HCT116 (cell line): ENCODE data around the gene GAL3ST2. TPM values are rescaled to one million over a fixed set of nuclear protein-coding genes. Genes with fewer than 3 reads are reported as not detected.

Experiments used
- ATAC-seq: fragments of 200-7000 bp; cut with Tn5 transposase; 2 replicates; pipeline ENCODE4 v1.9.1; 2020; ENCODE audit warnings: mild to moderate bottlenecking, moderate library complexity
- BruUV-seq: library from RNA; stranded (reverse); fragments of 400-500 nt; replicated peaks from 2 replicates; lab custom pipeline; 2021; lab: Mats Ljungman, UMichigan
- CTCF ChIA-PET: fragments of 300-600 bp; sonication (Branson Sonifier 250); formaldehyde crosslinking; loops from one replicate; lab custom pipeline; 2021; ENCODE audit warnings: antibody characterized with exemption; lab: Charles Lee
- POLR2A ChIA-PET: fragments of 300-600, 350-600 bp; sonication (Branson Sonifier 250); formaldehyde crosslinking; loops from one replicate; lab custom pipeline; 2021; ENCODE audit warnings: antibody characterized with exemption; lab: Charles Lee
- RAD21 ChIA-PET, 2 experiments: fragments of 300-600 bp; sonication (Branson Sonifier 250); formaldehyde crosslinking; loops; one replicate each; lab custom pipeline; 2023; ENCODE audit warnings: low total read pairs in 2 of 2; ENCODE audit not compliant: uncharacterized antibody in 2 of 2, unreplicated experiment in 2 of 2, low non-redundant PET in 1 of 2; lab: Charles Lee
- DNase-seq: peaks from one replicate; pipeline ENCODE4 v3.0.0-alpha.2; 2010; ENCODE audit warnings: low read depth, low spot score
- H2AFZ ChIP-seq: fragments of 200-600 bp; shearing (Covaris generic), sonication (generic); 2 replicates; pipeline ENCODE4 v1.6.1; 2017; ENCODE audit warnings: low read depth, mixed run types, mixed read lengths, antibody characterized with exemption, low read length; ENCODE audit not compliant: poor library complexity, severe bottlenecking
- H3K27ac ChIP-seq: 2 replicates; pipeline ENCODE4 v1.5.1; 2012; ENCODE audit warnings: low read depth, low read length
- H3K27me3 ChIP-seq: fragments of 200-600 bp; sonication (generic); 2 replicates; pipeline ENCODE4 v1.6.1; 2016; ENCODE audit warnings: mixed run types, low read length, mixed read lengths; ENCODE audit not compliant: insufficient read depth
- H3K36me3 ChIP-seq, 2 experiments: fragments of 200-500 bp in 1 of 2; fragments of 200-600 bp in 1 of 2; sonication (Bioruptor generic) in 1 of 2; sonication (generic) in 1 of 2; 2 replicates each; pipeline versions ENCODE4 v1.5.1 to v1.6.1; 2014 to 2016; ENCODE audit warnings: low read length in 2 of 2, inconsistent platforms in 1 of 2, mixed read lengths in 1 of 2, mixed run types in 1 of 2; ENCODE audit not compliant: insufficient read depth in 2 of 2, control insufficient read depth in 1 of 2
- H3K4me1 ChIP-seq, 2 experiments: fragments of 200-600 bp in 1 of 2; sonication (generic) in 1 of 2; 2 replicates each; pipeline versions ENCODE4 v1.5.1 to v1.6.1; 2012 to 2017; ENCODE audit warnings: low read length in 2 of 2, inconsistent platforms in 1 of 2, mild to moderate bottlenecking in 1 of 2, mixed read lengths in 1 of 2, mixed run types in 1 of 2, moderate library complexity in 1 of 2; ENCODE audit not compliant: insufficient read depth in 2 of 2, control insufficient read depth in 1 of 2
- H3K4me2 ChIP-seq: fragments of 200-600 bp; sonication (generic); 2 replicates; pipeline ENCODE4 v1.6.1; 2017; ENCODE audit warnings: mixed run types, low read length, mixed read lengths
- H3K4me3 ChIP-seq, 2 experiments: fragments of 200-600 bp in 1 of 2; sonication (generic) in 1 of 2; replicated peaks in 1 of 2; 2 replicates each; pipeline ENCODE4 v1.5.1; 2011 to 2016; ENCODE audit warnings: low read length in 2 of 2, control low read depth in 1 of 2, low read depth in 1 of 2, mild to moderate bottlenecking in 1 of 2, mixed read lengths in 1 of 2, mixed run types in 1 of 2
- H3K79me2 ChIP-seq: fragments of 200-600 bp; sonication (generic); 2 replicates; pipeline ENCODE4 v1.6.1; 2017; ENCODE audit warnings: mild to moderate bottlenecking, mixed run types, low read length, moderate library complexity, mixed read lengths; ENCODE audit not compliant: insufficient read depth
- H3K9ac ChIP-seq: fragments of 200-600 bp; sonication (generic); 2 replicates; pipeline ENCODE4 v1.6.1; 2016; ENCODE audit warnings: low read length, mixed read lengths
- H3K9me2 ChIP-seq: fragments of 200-600 bp; sonication (generic), shearing (Covaris generic); 2 replicates; pipeline ENCODE4 v1.6.1; 2017; ENCODE audit warnings: mixed run types, mild to moderate bottlenecking, moderate library complexity; ENCODE audit not compliant: insufficient read depth
- H3K9me3 ChIP-seq, 2 experiments: fragments of 200-500 bp in 1 of 2; fragments of 200-600 bp in 1 of 2; sonication (Bioruptor generic) in 1 of 2; sonication (generic) in 1 of 2; 2 replicates each; pipeline ENCODE4 v1.6.1; 2014 to 2017; ENCODE audit warnings: low read length in 2 of 2, mixed read lengths in 2 of 2, inconsistent platforms in 1 of 2, low read depth in 1 of 2, mild to moderate bottlenecking in 1 of 2, mixed run types in 1 of 2, moderate library complexity in 1 of 2; ENCODE audit not compliant: control insufficient read depth in 1 of 2, insufficient read depth in 1 of 2
- H4K20me1 ChIP-seq: fragments of 200-600 bp; sonication (generic), shearing (Covaris generic); 2 replicates; pipeline ENCODE4 v1.6.1; 2017; ENCODE audit warnings: mixed run types, mild to moderate bottlenecking, moderate library complexity; ENCODE audit not compliant: insufficient read depth
- CBX3 ChIP-seq: IDR thresholded peaks from 2 replicates; pipeline ENCODE4 v1.6.1; 2012; ENCODE audit warnings: low read depth
- CEBPB ChIP-seq: IDR thresholded peaks from 2 replicates; pipeline ENCODE4 v1.6.1; 2012; ENCODE audit warnings: low read depth
- ELF1 ChIP-seq: IDR thresholded peaks from 2 replicates; pipeline ENCODE4 v1.6.1; 2012; ENCODE audit warnings: low read depth, borderline replicate concordance
- EZH2 ChIP-seq: fragments of 200-600 bp; sonication (generic); IDR thresholded peaks from 2 replicates; pipeline ENCODE4 v1.6.1; 2017; ENCODE audit warnings: antibody characterized with exemption, mixed run types
- EZH2phosphoT487 ChIP-seq: fragments of 200-600 bp; IDR thresholded peaks from 2 replicates; pipeline ENCODE4 v1.6.1; 2018; ENCODE audit warnings: antibody characterized with exemption, borderline replicate concordance
- FOSL1 ChIP-seq: IDR thresholded peaks from 2 replicates; pipeline ENCODE4 v1.6.1; 2012; ENCODE audit warnings: low read depth
- JUND ChIP-seq: IDR thresholded peaks from 2 replicates; pipeline ENCODE4 v1.6.1; 2012
- RAD21 ChIP-seq: IDR thresholded peaks from 2 replicates; pipeline ENCODE4 v1.6.1; 2012; ENCODE audit warnings: low read depth, mild to moderate bottlenecking
- SP1 ChIP-seq: IDR thresholded peaks from 2 replicates; pipeline ENCODE4 v1.6.1; 2012; ENCODE audit warnings: low read depth
- SRF ChIP-seq: IDR thresholded peaks from 2 replicates; pipeline ENCODE4 v1.6.1; 2012; ENCODE audit warnings: low read depth
- TCF7L2 ChIP-seq: IDR thresholded peaks from 2 replicates; pipeline ENCODE4 v1.7.0; 2011; ENCODE audit warnings: borderline replicate concordance, inconsistent platforms; ENCODE audit not compliant: insufficient read depth, insufficient read length; ENCODE audit errors: extremely low read depth
- intact Hi-C: fragments of 100-400 bp; cut with micrococcal nuclease; formaldehyde crosslinking; loops from 2 replicates; pipeline ENCODE4 v1.10.0; 2022
- total RNA-seq: library from RNA; stranded (reverse); gene quantifications from one replicate; pipeline ENCODE4 v1.2.1, GENCODE V29; 2021; ENCODE audit not compliant: unreplicated experiment
- TF ChIP-seq, protein P1 (sequence below): IDR thresholded peaks from 2 replicates; pipeline ENCODE4 v1.6.1; 2011; ENCODE audit warnings: mild to moderate bottlenecking, low read length, moderate library complexity; ENCODE audit not compliant: insufficient replicate concordance; ENCODE audit errors: extremely low read depth
- TF ChIP-seq, protein P2 (sequence below): IDR thresholded peaks from 2 replicates; pipeline ENCODE4 v1.6.1; 2012; ENCODE audit warnings: low read depth
- TF ChIP-seq, protein P3 (sequence below): IDR thresholded peaks from 2 replicates; pipeline ENCODE4 v1.6.1; 2012
- TF ChIP-seq, protein P4 (sequence below), 3 experiments: fragments of 200-600 bp in 1 of 3; sonication (generic) in 1 of 3; IDR thresholded peaks in 2 of 3; conservative IDR thresholded peaks in 1 of 3; 2 replicates each; pipeline ENCODE4 v1.5.1; 2012 to 2017; ENCODE audit warnings: low read depth in 2 of 3, low read length in 2 of 3, antibody characterized with exemption in 1 of 3, borderline replicate concordance in 1 of 3, control low read depth in 1 of 3, mild to moderate bottlenecking in 1 of 3, mixed read lengths in 1 of 3, mixed run types in 1 of 3, moderate library complexity in 1 of 3; ENCODE audit not compliant: insufficient read depth in 1 of 3

GAL3ST2 gene
- total RNA-seq, 1 experiment from 2014 or later, result 0.44 TPM

GRCh38 chr2:241733391-241734207 is 43.0 kb upstream of the GAL3ST2 start:
- H2AFZ ChIP-seq, result no peak overlapping the region
- ChIA-PET RAD21 (interaction anchor here in 1 of 2 experiments (0.9 kb wide), 1 partner anchor 33 kb away, joined by 6 read pairs; no protein-coding TSS in a partner anchor), CTCF (interaction anchor here (1.3 kb wide), 2 partner anchors 32 to 143 kb away, joined by 4 to 5 read pairs; partner anchors contain the start of gene ING5)

More at GRCh38 chr2:241733391-241734207, 43.0 kb upstream of the GAL3ST2 start:
- H3K9me2 ChIP-seq, result no peaks in the 10 kb centered on the region
- intact Hi-C loops, result loop anchor here (2.0 to 5.0 kb wide), 4 partner anchors 33 to 186 kb away; partner anchors contain the start of gene DTYMK
- H4K20me1 ChIP-seq, result no peaks in the 10 kb centered on the region
- peak overlapping the region; percentile 88 for H3K9ac ChIP-seq
- no peak for DNase-seq
- H3K4me3 ChIP-seq, result peak overlapping the region; percentile 42 to 85
- POLR2A ChIA-PET, result interaction anchor here (0.5 to 1.7 kb wide), 2 partner anchors 24 to 31 kb away, joined by 3 to 5 read pairs; partner anchors contain the start of gene ING5
- H3K4me1 ChIP-seq, result peaks cover 13 to 22% of the 10 kb centered on the region in 2 experiments; a peak in 2 of 4 replicates
- H3K27me3 ChIP-seq, result no peaks in the 10 kb centered on the region
- peak overlapping the region; percentile 85 for H3K4me2 ChIP-seq
- TF ChIP-seq, protein P1, sequence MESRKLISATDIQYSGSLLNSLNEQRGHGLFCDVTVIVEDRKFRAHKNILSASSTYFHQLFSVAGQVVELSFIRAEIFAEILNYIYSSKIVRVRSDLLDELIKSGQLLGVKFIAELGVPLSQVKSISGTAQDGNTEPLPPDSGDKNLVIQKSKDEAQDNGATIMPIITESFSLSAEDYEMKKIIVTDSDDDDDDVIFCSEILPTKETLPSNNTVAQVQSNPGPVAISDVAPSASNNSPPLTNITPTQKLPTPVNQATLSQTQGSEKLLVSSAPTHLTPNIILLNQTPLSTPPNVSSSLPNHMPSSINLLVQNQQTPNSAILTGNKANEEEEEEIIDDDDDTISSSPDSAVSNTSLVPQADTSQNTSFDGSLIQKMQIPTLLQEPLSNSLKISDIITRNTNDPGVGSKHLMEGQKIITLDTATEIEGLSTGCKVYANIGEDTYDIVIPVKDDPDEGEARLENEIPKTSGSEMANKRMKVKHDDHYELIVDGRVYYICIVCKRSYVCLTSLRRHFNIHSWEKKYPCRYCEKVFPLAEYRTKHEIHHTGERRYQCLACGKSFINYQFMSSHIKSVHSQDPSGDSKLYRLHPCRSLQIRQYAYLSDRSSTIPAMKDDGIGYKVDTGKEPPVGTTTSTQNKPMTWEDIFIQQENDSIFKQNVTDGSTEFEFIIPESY, result no peak
- TF ChIP-seq, protein P2, sequence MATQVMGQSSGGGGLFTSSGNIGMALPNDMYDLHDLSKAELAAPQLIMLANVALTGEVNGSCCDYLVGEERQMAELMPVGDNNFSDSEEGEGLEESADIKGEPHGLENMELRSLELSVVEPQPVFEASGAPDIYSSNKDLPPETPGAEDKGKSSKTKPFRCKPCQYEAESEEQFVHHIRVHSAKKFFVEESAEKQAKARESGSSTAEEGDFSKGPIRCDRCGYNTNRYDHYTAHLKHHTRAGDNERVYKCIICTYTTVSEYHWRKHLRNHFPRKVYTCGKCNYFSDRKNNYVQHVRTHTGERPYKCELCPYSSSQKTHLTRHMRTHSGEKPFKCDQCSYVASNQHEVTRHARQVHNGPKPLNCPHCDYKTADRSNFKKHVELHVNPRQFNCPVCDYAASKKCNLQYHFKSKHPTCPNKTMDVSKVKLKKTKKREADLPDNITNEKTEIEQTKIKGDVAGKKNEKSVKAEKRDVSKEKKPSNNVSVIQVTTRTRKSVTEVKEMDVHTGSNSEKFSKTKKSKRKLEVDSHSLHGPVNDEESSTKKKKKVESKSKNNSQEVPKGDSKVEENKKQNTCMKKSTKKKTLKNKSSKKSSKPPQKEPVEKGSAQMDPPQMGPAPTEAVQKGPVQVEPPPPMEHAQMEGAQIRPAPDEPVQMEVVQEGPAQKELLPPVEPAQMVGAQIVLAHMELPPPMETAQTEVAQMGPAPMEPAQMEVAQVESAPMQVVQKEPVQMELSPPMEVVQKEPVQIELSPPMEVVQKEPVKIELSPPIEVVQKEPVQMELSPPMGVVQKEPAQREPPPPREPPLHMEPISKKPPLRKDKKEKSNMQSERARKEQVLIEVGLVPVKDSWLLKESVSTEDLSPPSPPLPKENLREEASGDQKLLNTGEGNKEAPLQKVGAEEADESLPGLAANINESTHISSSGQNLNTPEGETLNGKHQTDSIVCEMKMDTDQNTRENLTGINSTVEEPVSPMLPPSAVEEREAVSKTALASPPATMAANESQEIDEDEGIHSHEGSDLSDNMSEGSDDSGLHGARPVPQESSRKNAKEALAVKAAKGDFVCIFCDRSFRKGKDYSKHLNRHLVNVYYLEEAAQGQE, result no peak
- TF ChIP-seq JUND (no peak), SP1 (no peak), TCF7L2 (no peak), SRF (no peak), EZH2 (no peak), EZH2phosphoT487 (no peak), ELF1 (no peak), CEBPB (no peak), CBX3 (no peak), RAD21 (no peak), FOSL1 (no peak)
- TF ChIP-seq, protein P3, sequence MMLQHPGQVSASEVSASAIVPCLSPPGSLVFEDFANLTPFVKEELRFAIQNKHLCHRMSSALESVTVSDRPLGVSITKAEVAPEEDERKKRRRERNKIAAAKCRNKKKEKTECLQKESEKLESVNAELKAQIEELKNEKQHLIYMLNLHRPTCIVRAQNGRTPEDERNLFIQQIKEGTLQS, result no peak
- TF ChIP-seq, protein P4, sequence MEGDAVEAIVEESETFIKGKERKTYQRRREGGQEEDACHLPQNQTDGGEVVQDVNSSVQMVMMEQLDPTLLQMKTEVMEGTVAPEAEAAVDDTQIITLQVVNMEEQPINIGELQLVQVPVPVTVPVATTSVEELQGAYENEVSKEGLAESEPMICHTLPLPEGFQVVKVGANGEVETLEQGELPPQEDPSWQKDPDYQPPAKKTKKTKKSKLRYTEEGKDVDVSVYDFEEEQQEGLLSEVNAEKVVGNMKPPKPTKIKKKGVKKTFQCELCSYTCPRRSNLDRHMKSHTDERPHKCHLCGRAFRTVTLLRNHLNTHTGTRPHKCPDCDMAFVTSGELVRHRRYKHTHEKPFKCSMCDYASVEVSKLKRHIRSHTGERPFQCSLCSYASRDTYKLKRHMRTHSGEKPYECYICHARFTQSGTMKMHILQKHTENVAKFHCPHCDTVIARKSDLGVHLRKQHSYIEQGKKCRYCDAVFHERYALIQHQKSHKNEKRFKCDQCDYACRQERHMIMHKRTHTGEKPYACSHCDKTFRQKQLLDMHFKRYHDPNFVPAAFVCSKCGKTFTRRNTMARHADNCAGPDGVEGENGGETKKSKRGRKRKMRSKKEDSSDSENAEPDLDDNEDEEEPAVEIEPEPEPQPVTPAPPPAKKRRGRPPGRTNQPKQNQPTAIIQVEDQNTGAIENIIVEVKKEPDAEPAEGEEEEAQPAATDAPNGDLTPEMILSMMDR (IDR thresholded peaks at IDR 0.05 in 2 of 3, conservative IDR thresholded peaks at IDR 0.05 in 1 of 3; ENCODE audit: borderline replicate concordance in 1 of 3, insufficient read depth in 1 of 3, low read depth in 2 of 3, low read length in 2 of 3), result no peak
- ATAC-seq, result no peak
- BruUV-seq, result no TSS peak
- no peaks in the 10 kb centered on the region for H3K36me3 ChIP-seq
- H3K9me3 ChIP-seq, result peaks cover 0 to 3% of the 10 kb centered on the region in 2 experiments; a peak in 1 of 4 replicates
- H3K27ac ChIP-seq, result peak overlapping the region; percentile 53
- H3K79me2 ChIP-seq, result no peaks in the 10 kb centered on the region; the same call in 1 of the 2 replicates
